ENCODE data around the gene ADIPOR1. TPM values are rescaled to one million over a fixed set of nuclear protein-coding genes. Genes with fewer than 3 reads are reported as not detected.
"Not testable (repeated sequence)": the region's sequence is repeated elsewhere in the genome, so short reads cannot be mapped to it uniquely, and the experiment has no call there.

ADIPOR1 gene
- total RNA-seq, 1 donor from 2014 or later = 42.1 TPM

DNA sequence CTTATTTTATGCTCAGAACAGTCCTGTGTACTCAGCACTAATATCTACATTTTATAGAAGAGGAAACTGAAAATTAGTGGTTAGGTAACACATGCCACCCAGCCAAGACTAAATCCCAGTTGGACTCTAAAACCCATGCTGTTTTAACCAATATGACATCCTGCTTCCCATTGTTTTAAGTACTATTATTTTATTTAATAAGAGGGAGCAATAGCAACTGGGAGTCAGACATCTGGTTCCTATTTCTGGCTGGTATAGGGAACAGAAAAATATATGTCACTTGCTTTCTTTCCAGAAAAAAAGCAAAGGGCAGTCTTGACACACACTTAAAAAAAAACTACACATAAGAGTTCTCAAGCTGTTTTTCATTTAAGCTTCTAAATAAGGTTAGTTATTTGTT lies 43.0 kb downstream of the ADIPOR1 start:
- TF ChIP-seq, protein P1, sequence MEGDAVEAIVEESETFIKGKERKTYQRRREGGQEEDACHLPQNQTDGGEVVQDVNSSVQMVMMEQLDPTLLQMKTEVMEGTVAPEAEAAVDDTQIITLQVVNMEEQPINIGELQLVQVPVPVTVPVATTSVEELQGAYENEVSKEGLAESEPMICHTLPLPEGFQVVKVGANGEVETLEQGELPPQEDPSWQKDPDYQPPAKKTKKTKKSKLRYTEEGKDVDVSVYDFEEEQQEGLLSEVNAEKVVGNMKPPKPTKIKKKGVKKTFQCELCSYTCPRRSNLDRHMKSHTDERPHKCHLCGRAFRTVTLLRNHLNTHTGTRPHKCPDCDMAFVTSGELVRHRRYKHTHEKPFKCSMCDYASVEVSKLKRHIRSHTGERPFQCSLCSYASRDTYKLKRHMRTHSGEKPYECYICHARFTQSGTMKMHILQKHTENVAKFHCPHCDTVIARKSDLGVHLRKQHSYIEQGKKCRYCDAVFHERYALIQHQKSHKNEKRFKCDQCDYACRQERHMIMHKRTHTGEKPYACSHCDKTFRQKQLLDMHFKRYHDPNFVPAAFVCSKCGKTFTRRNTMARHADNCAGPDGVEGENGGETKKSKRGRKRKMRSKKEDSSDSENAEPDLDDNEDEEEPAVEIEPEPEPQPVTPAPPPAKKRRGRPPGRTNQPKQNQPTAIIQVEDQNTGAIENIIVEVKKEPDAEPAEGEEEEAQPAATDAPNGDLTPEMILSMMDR (conservative IDR thresholded peaks at IDR 0.05) = no peak
- H3K36me3 Mint-ChIP-seq (ENCODE audit: low read depth) = no peaks in the 10 kb centered on the region
- H3K27me3 Mint-ChIP-seq (ENCODE audit: low read depth) = no peaks in the 10 kb centered on the region
- no peaks in the 10 kb centered on the region for H3K4me1 Mint-ChIP-seq
- H3K27ac Mint-ChIP-seq (ENCODE audit: unreplicated experiment) = no peak overlapping the region
- no peak overlapping the region for H3K4me3 Mint-ChIP-seq
- no peaks in the 10 kb centered on the region for H3K9me3 Mint-ChIP-seq
- no peak for DNase-seq (ENCODE audit: low read depth, low spot score)

GRCh38 chr1:202912476-202912875 lies 45.6 kb downstream of the ADIPOR1 start:
- H3K27me3 Mint-ChIP-seq (ENCODE audit: low read depth) = not testable (repeated sequence)

DNA sequence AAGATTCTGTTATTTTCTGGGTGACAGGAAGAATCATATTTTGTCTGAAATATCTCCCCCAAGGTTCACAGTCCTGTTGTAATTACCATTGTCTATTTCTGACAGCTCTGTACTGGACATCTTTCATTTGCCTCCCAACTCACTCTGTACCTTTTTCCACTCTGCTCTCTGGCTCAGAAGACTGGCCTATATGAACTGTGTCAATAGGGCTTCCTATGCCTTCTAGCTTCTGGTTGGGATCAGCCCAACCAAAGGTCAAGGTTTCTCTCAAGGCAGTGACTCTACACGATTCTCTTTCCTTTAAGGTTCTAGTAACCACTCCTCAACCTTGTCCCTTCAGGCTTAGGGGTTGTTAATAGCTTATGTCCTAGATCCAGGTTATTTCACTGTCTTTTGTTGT lies 48.6 kb downstream of the ADIPOR1 start:
- Mint-ChIP-seq H3K9me3 (no peaks in the 10 kb centered on the region), H3K27ac (ENCODE audit: unreplicated experiment) (no peak overlapping the region), H3K27me3 (ENCODE audit: low read depth) (no peaks in the 10 kb centered on the region), H3K4me1 (no peaks in the 10 kb centered on the region), H3K36me3 (ENCODE audit: low read depth) (no peaks in the 10 kb centered on the region), H3K4me3 (no peak overlapping the region)
- TF ChIP-seq, protein P1 (conservative IDR thresholded peaks at IDR 0.05) = no peak
- no peak for DNase-seq (ENCODE audit: low read depth, low spot score)

More at GRCh38 chr1:202912476-202912875, 45.6 kb downstream of the ADIPOR1 start:
- H3K27ac Mint-ChIP-seq (ENCODE audit: unreplicated experiment); DNase-seq (ENCODE audit: low read depth, low spot score); H3K4me3 Mint-ChIP-seq; H3K4me1 Mint-ChIP-seq; H3K36me3 Mint-ChIP-seq (ENCODE audit: low read depth); H3K9me3 Mint-ChIP-seq: not testable (repeated sequence)

DNA sequence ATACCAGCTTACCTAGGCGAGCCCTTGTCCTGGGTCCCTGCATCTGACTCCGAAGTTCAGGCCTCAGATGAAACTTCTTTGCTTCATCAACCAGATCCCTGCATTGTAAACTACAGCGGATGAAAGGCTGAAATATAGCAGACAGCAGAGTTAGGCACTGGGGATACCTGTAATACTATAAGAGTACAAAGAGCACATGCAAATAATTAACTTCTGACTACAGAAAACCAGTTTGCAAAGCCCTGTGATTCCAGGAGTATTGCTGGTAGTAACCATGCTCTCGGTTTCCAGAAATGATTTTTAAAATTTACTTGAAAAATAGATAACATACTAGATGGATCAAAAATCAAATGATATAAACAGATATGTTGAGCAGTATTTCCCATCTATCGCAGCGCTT lies 49.1 kb downstream of the ADIPOR1 start:
- Mint-ChIP-seq H3K27me3 (ENCODE audit: low read depth) (no peaks in the 10 kb centered on the region), H3K27ac (ENCODE audit: unreplicated experiment) (no peak overlapping the region), H3K36me3 (ENCODE audit: low read depth) (no peaks in the 10 kb centered on the region), H3K9me3 (no peaks in the 10 kb centered on the region), H3K4me3 (no peak overlapping the region), H3K4me1 (no peaks in the 10 kb centered on the region)
- TF ChIP-seq, protein P1 (conservative IDR thresholded peaks at IDR 0.05) = no peak
- no peak for DNase-seq (ENCODE audit: low read depth, low spot score)

- TF ChIP-seq, protein P1 (conservative IDR thresholded peaks at IDR 0.05) = no peak
- Mint-ChIP-seq H3K9me3 (no peaks in the 10 kb centered on the region), H3K27me3 (ENCODE audit: low read depth) (no peaks in the 10 kb centered on the region), H3K4me1 (no peaks in the 10 kb centered on the region), H3K4me3 (no peak overlapping the region), H3K36me3 (ENCODE audit: low read depth) (no peaks in the 10 kb centered on the region), H3K27ac (ENCODE audit: unreplicated experiment) (no peak overlapping the region)
- no peak for DNase-seq (ENCODE audit: low read depth, low spot score)
Measured at GRCh38 chr1:202905331-202905730, 52.8 kb downstream of the ADIPOR1 start.

DNA sequence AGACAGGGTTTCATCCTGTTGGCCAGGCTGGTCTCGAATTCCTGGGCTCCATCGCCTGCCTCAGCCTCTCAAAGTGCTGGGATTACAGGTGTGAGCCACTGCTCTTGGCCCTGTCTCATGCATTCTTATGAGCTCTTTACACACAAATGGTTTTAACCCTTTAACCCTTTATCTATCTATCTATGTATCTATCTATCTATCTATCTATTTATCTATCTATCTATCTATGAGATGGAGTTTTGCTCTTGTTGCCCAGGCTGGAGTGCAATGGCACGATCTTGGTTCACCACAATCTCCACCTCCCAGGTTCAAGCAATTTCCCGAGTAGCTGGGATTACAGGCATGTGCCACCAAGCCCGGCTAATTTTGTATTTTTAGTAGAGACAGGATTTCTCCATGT lies 54.3 kb downstream of the ADIPOR1 start:
- not testable (repeated sequence) for H3K9me3 Mint-ChIP-seq; DNase-seq (ENCODE audit: low read depth, low spot score); H3K27me3 Mint-ChIP-seq (ENCODE audit: low read depth); H3K4me1 Mint-ChIP-seq; H3K27ac Mint-ChIP-seq (ENCODE audit: unreplicated experiment); H3K4me3 Mint-ChIP-seq; H3K36me3 Mint-ChIP-seq (ENCODE audit: low read depth)

- H3K27ac Mint-ChIP-seq (ENCODE audit: unreplicated experiment) = no peak overlapping the region
Measured at GRCh38 chr1:202901555-202901954, 56.6 kb downstream of the ADIPOR1 start.

More at GRCh38 chr1:202901555-202901954, 56.6 kb downstream of the ADIPOR1 start:
- no peaks in the 10 kb centered on the region for H3K4me1 Mint-ChIP-seq
- no peaks in the 10 kb centered on the region for H3K27me3 Mint-ChIP-seq (ENCODE audit: low read depth)
- no peaks in the 10 kb centered on the region for H3K36me3 Mint-ChIP-seq (ENCODE audit: low read depth)
- DNase-seq (ENCODE audit: low read depth, low spot score) = no peak
- TF ChIP-seq, protein P1 (conservative IDR thresholded peaks at IDR 0.05) = no peak
- H3K9me3 Mint-ChIP-seq = no peaks in the 10 kb centered on the region
- no peak overlapping the region for H3K4me3 Mint-ChIP-seq

All from neural crest cell (in vitro differentiated cells).